Measurements from ENCODE around the gene RAP1A.

- TF ChIP-seq EZH2 (IDR thresholded peaks at IDR 0.05; ENCODE audit: insufficient read depth, poor library complexity, severe bottlenecking) (no peak), EZH2phosphoT487 (IDR thresholded peaks at IDR 0.05; ENCODE audit: insufficient read depth, low read depth) (no peak)
These were observed 43.0 kb upstream of the RAP1A start for GRCh38 chr1:111576547-111576946.

Measured in GM23248 (cell line).